Measurements from ENCODE around the gene NOS1.

The NOS1 gene

GRCh38 chr12:117261247-117261646, 100.2 kb downstream of the NOS1 start:
- Histone ChIP-seq H3K27ac (ENCODE audit: poor library complexity, severe bottlenecking) (peak overlapping the region; percentile 74), H3K4me3 (ENCODE audit: severe bottlenecking) (no peak overlapping the region), H3K4me1 (ENCODE audit: insufficient read depth, poor library complexity, severe bottlenecking) (peaks cover 4% of the 10 kb centered on the region), H3K9me3 (ENCODE audit: severe bottlenecking) (no peaks in the 10 kb centered on the region), H3K27me3 (ENCODE audit: insufficient read depth, poor library complexity, severe bottlenecking) (no peaks in the 10 kb centered on the region), H3K36me3 (ENCODE audit: low read depth) (no peaks in the 10 kb centered on the region)
- TF ChIP-seq CTCF (IDR thresholded peaks at IDR 0.05; ENCODE audit: poor library complexity, severe bottlenecking), result no peak
- DNase-seq (ENCODE audit: low spot score) (no peak), ATAC-seq (ENCODE audit: low read depth) (peak; percentile 99)

- Histone ChIP-seq H3K27me3 (ENCODE audit: insufficient read depth, poor library complexity, severe bottlenecking) (no peaks in the 10 kb centered on the region), H3K36me3 (ENCODE audit: low read depth) (0 out of 2 replicates have a peak, but pooled peaks cover 4% of the 10 kb centered on the region), H3K27ac (ENCODE audit: poor library complexity, severe bottlenecking) (no peak overlapping the region), H3K4me1 (ENCODE audit: insufficient read depth, poor library complexity, severe bottlenecking) (no peaks in the 10 kb centered on the region), H3K9me3 (ENCODE audit: severe bottlenecking) (no peaks in the 10 kb centered on the region), H3K4me3 (ENCODE audit: severe bottlenecking) (no peak overlapping the region)
- ATAC-seq (ENCODE audit: low read depth) (no peak), DNase-seq (ENCODE audit: low spot score) (no peak)
- TF ChIP-seq CTCF (IDR thresholded peaks at IDR 0.05; ENCODE audit: poor library complexity, severe bottlenecking), result no peak
Observed at GRCh38 chr12:117255386-117255785, 106.0 kb downstream of the NOS1 start.

- no peak overlapping the region for H3K27ac ChIP-seq (ENCODE audit: poor library complexity, severe bottlenecking)
- no peaks in the 10 kb centered on the region for H3K4me1 ChIP-seq (ENCODE audit: insufficient read depth, poor library complexity, severe bottlenecking)
- H3K36me3 ChIP-seq (ENCODE audit: low read depth), result no peaks in the 10 kb centered on the region
- TF ChIP-seq CTCF (IDR thresholded peaks at IDR 0.05; ENCODE audit: poor library complexity, severe bottlenecking), result no peak
- no peak for DNase-seq (ENCODE audit: low spot score)
- H3K27me3 ChIP-seq (ENCODE audit: insufficient read depth, poor library complexity, severe bottlenecking), result no peaks in the 10 kb centered on the region
- H3K4me3 ChIP-seq (ENCODE audit: severe bottlenecking), result no peak overlapping the region
- ATAC-seq (ENCODE audit: low read depth), result no peak
- no peaks in the 10 kb centered on the region for H3K9me3 ChIP-seq (ENCODE audit: severe bottlenecking)
Observed at GRCh38 chr12:117243488-117243887, 117.9 kb downstream of the NOS1 start.

- Histone ChIP-seq H3K9me3 (ENCODE audit: severe bottlenecking) (no peaks in the 10 kb centered on the region), H3K36me3 (ENCODE audit: low read depth) (no peaks in the 10 kb centered on the region), H3K27ac (ENCODE audit: poor library complexity, severe bottlenecking) (no peak overlapping the region), H3K4me3 (ENCODE audit: severe bottlenecking) (no peak overlapping the region), H3K4me1 (ENCODE audit: insufficient read depth, poor library complexity, severe bottlenecking) (no peaks in the 10 kb centered on the region), H3K27me3 (ENCODE audit: insufficient read depth, poor library complexity, severe bottlenecking) (no peaks in the 10 kb centered on the region)
- DNase-seq (ENCODE audit: low spot score), result no peak
- no peak for TF ChIP-seq CTCF (IDR thresholded peaks at IDR 0.05; ENCODE audit: poor library complexity, severe bottlenecking)
- no peak for ATAC-seq (ENCODE audit: low read depth)
Observed at GRCh38 chr12:117241697-117242096, 119.7 kb downstream of the NOS1 start.

GRCh38 chr12:117240081-117240755, 121.2 kb downstream of the NOS1 start:
- DNase-seq (ENCODE audit: low spot score) (no peak), ATAC-seq (ENCODE audit: low read depth) (no peak)
- H3K9me3 ChIP-seq (ENCODE audit: severe bottlenecking), result no peaks in the 10 kb centered on the region

More at GRCh38 chr12:117240081-117240755, 121.2 kb downstream of the NOS1 start:
- Histone ChIP-seq H3K36me3 (ENCODE audit: low read depth) (no peaks in the 10 kb centered on the region), H3K4me3 (ENCODE audit: severe bottlenecking) (no peak overlapping the region), H3K27me3 (ENCODE audit: insufficient read depth, poor library complexity, severe bottlenecking) (no peaks in the 10 kb centered on the region), H3K27ac (ENCODE audit: poor library complexity, severe bottlenecking) (no peak overlapping the region), H3K4me1 (ENCODE audit: insufficient read depth, poor library complexity, severe bottlenecking) (no peaks in the 10 kb centered on the region)
- no peak for TF ChIP-seq CTCF (IDR thresholded peaks at IDR 0.05; ENCODE audit: poor library complexity, severe bottlenecking)
